ENCODE measurements around the gene RIMBP2.

Gene RIMBP2

GRCh38 chr12:130508318-130508717, 207.8 kb downstream of the RIMBP2 start:
- no peak for DNase-seq (ENCODE audit: low read depth in 2 of 2)

DNA sequence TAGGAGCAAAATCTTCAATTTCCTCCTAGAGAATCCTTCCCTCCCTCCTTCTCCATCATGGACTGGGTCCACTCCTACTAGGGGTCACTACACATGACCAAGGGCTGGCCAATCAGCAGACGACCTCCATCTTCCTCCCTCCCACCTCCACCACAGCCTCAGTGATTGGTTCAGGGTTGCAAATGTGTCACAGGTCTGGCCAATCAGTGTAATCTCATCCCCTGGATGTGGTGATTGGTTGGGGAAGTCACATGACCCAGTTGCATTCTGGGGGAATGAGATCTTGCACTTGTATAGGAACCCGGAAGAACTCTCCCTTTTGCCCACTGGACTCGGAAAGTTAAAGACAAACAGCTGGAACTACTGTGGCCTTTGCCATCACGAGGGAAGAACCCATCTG, 209.3 kb downstream of the RIMBP2 start:
- no peak for DNase-seq (ENCODE audit: low read depth in 2 of 2)

GRCh38 chr12:130504840-130505175, 211.3 kb downstream of the RIMBP2 start:
- DNase-seq (ENCODE audit: low read depth in 2 of 2): no peak

- no peak for DNase-seq (ENCODE audit: low read depth in 2 of 2)
Measured at GRCh38 chr12:130504110-130504839, 211.8 kb downstream of the RIMBP2 start.

DNA sequence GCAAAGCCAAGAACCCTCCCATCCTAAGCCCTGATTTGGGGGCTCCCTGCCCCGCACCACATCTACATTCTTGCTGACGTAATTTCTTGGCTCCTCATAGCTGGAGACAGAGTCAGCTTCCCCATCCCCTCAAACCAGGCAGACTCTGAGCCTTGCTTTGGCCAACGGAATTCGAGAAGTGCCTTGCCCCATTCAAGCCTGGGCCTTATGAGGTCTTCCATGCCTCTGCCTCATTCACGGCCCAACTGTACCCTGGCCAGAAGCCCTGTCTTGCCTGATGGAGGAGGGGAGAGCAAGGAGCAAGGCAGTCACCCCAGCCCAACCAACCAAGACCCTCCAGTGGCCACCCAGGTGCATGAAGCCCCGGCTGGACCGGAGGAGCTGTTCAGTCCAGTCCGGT, 214.3 kb downstream of the RIMBP2 start:
- DNase-seq (ENCODE audit: low read depth in 2 of 2): no peak

DNA sequence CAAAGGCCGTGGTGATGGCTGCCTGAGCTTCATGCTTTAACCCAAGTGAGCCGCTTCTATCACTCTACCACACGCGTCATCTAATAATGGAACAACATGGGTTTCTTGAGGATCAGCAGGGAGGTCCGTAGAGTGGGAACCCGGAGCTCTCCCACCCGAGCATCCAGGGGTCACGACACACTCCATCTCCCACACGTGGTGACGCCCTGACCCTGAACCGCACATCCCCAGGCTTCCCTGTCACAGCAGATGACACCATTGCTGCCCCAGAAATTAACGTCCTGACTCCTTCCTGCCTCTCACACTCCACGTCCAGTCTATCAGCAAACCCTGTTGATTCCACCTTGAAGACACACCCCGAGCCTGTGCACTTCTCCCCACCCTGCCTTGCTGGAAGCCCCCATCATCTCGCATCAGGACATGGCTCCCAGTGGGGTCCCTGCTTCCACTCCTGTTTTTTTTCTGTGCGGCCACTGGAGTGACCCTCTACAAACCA, 215.2 kb downstream of the RIMBP2 start:
- no peak for DNase-seq (ENCODE audit: low read depth in 2 of 2)

GRCh38 chr12:130499474-130499873, 216.6 kb downstream of the RIMBP2 start:
- no peak for DNase-seq (ENCODE audit: low read depth in 2 of 2)

- no peak for DNase-seq (ENCODE audit: low read depth in 2 of 2)
Measured at GRCh38 chr12:130498589-130499385, 217.3 kb downstream of the RIMBP2 start.

- DNase-seq (ENCODE audit: low read depth in 2 of 2): no peak
Measured at GRCh38 chr12:130497991-130498390, 218.1 kb downstream of the RIMBP2 start.

DNA sequence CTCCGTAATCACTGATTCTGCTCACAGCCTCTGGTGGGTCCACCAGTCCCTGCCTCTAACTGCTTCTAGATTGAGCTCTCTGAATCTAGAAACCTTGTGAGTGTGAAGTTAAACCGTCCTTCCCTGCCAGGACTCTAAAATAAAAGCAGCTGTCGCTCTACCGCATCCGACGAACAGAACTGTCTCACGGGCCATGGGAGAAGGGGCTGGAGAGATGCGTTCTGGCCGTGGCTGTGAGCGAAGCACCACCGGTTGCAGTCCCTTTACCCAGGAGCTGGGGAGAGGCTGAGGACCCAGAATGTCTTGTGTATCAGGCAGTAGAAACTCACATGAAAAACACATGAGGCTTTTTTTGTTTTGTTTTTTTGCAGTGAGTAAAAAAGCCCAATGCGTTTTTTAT, 218.8 kb downstream of the RIMBP2 start:
- no peak for DNase-seq (ENCODE audit: low read depth in 2 of 2)

DNA sequence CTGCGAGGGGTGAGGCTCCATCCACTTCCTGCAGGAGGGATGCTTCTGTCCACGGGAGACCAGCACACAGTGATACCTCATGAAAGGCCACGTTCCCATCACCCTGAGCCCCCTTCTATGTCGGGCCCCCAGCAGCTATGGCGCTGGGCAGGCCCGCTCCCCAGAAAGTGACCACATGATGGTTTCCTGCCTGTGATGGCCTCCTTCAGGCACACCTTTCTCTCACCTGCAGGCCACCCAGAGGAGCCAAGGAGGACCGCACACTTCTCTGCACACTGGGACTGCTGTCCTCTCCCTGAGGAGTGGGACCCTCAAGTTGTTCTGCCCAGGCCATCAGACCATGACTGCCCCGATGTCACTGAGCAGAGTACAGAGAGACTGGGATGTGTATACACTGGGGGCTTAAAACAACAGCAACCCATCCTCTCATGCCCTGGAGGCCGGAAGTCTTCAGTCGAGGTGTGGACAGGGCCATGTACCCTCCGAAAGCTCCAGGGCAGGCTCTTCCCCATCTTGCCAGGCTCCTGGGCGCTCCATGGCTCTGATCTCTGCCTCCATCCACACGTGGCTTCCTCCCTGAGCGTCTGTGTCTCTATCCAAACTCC, 219.5 kb downstream of the RIMBP2 start:
- DNase-seq (ENCODE audit: low read depth in 2 of 2): no peak

DNA sequence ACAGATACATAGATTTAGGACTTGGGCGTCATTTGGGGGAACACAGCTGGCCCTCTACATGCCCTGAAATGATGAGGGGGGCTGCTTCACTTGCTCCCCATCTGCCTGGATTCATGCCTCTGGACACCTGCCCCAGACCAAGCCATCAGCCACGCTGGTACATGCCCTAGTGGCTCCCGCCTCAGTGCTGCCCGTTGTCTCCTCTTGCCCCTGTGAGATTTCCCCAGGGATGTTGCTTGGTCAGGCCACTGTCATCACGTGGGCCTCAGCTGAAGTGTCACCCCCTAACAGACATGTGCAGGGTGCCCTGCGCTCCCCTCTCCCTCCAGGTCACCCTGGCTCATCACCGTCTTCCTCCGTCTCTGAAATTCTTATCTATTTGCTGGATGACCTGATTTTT, 220.9 kb downstream of the RIMBP2 start:
- DNase-seq (ENCODE audit: low read depth in 2 of 2): no peak

- no peak for DNase-seq (ENCODE audit: low read depth in 2 of 2)
Measured at GRCh38 chr12:130494736-130495135, 221.4 kb downstream of the RIMBP2 start.

DNA sequence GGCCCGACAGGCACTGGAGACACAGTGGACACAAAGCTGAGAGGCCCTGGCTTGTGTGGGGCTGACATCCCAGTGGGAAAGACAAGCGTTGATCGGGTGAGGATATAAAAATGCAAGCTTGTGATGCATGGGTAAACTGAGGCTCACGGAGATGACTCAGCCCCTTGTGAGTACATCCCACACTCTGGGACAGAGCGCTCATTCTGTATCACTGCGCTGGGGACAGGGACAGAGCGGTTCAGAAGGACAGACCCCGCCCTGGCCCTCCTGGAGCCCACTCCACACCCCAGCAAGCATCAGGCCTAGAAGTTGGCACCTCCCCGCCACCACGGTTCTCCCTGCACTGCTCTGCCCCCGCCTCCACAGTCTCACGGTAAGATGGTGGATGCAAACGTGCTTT, 222.1 kb downstream of the RIMBP2 start:
- no peak for DNase-seq (ENCODE audit: low read depth in 2 of 2)

- no peak for DNase-seq (ENCODE audit: low read depth in 2 of 2)
Measured at GRCh38 chr12:130491421-130492357, 224.4 kb downstream of the RIMBP2 start.

- no peak for DNase-seq (ENCODE audit: low read depth in 2 of 2)
Measured at GRCh38 chr12:130490674-130491073, 225.4 kb downstream of the RIMBP2 start.

GRCh38 chr12:130489293-130489692, 226.8 kb downstream of the RIMBP2 start:
- no peak for DNase-seq (ENCODE audit: low read depth in 2 of 2)

- DNase-seq (ENCODE audit: low read depth in 2 of 2): no peak
Measured at GRCh38 chr12:130488358-130488710, 227.8 kb downstream of the RIMBP2 start.

DNA sequence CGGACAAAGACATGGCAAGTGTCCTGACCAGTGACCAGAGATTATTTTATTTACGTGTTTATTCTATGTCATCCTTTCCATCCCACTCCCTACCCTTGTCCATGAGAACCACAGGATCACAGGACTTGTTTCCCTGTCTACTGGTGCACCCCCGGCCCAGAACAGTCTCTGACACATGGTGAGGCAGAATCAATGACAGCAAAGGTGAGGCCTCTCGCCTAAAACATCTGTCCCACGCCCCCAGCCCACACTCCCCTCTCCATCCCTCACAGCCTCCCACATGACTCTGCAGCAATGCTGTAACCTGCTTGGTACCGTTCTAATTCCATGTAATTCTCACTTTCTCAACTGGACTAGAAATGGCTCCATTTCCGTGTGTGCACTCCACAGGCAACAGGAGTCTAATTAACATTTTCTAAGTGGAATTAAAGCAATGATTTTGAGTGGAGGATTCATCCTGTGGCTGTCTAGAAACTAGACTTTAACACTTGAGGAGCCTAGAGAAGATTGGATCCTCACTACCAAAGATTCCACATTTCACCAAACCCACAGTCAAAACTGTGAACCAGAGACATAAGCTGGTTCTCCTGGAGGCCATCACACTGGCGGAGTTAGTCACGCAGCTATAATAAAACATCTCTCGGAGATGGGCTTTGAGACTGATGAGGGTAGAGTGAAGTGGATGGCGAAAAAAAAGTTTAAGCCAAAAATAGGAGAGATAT, 228.3 kb downstream of the RIMBP2 start:
- no peak for DNase-seq (ENCODE audit: low read depth in 2 of 2)

DNA sequence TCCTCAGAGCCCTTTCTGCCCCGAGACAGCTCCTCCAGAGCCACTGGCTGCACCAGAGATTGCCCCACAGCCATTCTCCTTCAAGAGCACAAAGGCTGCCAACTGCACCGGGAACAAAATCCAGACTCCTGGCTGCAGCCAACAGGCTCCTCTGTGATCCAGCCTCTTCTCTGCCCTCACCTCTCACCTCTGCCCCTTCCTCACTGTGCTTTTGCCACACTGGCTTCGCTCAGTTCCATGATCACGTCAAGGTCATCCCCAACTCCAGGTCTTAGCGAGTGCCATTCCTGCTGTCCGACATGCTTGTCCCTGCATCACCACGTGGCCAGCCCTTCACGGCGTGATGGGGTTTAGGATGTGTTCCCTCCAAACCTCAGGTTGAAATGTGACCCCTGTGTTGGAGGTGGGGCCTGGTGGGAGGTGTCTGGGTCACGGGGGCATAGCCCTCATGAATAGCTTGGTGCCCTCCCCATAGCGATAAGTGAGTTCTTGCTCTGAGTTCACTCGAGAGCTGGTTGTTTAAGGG, 229.1 kb downstream of the RIMBP2 start:
- no peak for DNase-seq (ENCODE audit: low read depth in 2 of 2)

GRCh38 chr12:130486146-130486435, 230.0 kb downstream of the RIMBP2 start:
- DNase-seq (ENCODE audit: low read depth in 2 of 2): no peak

All from stimulated activated CD8-positive, alpha-beta memory T cell treated with anti-CD3 and anti-CD28 coated beads, Interleukin-2, amount 100 ng/mL, for 1 hour (primary cell).